Umbilical cord (tissue), 2 donors: ENCODE measurements around the gene HOXC11. TPM values are rescaled to one million over a fixed set of nuclear protein-coding genes. Genes with fewer than 3 reads are reported as not detected.

Experiments
- DNase-seq: peaks from one replicate; pipeline ENCODE4 v3.0.0-alpha.2; 2015; ENCODE audit warnings: low spot score
- total RNA-seq: library from RNA; depleted of rRNA; stranded (reverse); fragments of >200 nt; gene quantifications from one replicate; pipeline ENCODE4 v1.2.3, GENCODE V29; 2014; ENCODE audit warnings: low replicate concordance; ENCODE audit not compliant: insufficient read depth

Gene HOXC11
- total RNA-seq, 1 donor from 2014 or later: 7.7 TPM

GRCh38 chr12:53997204-53998109 is 24.5 kb downstream of the HOXC11 start:
- DNase-seq: peak; percentile 57

GRCh38 chr12:53998110-53998899 is 25.4 kb downstream of the HOXC11 start:
- peak; percentile 46 for DNase-seq

- no peak for DNase-seq
Measured at GRCh38 chr12:53998900-53999236, 25.9 kb downstream of the HOXC11 start.

- DNase-seq: peak; percentile 85
Measured at GRCh38 chr12:53999559-54000115, 26.7 kb downstream of the HOXC11 start.

GRCh38 chr12:54000116-54001114 is 27.5 kb downstream of the HOXC11 start, which contains the start of gene HOXC9:
HOXC9 (plus strand) TSS chr12:54000161; CDS start chr12:54000189, 28 bp downstream.
- DNase-seq: no peak

- no peak for DNase-seq
Measured at GRCh38 chr12:54001283-54002187, 28.6 kb downstream of the HOXC11 start.

GRCh38 chr12:54002278-54002914 is 29.5 kb downstream of the HOXC11 start:
- no peak for DNase-seq

GRCh38 chr12:54002915-54003389 is 30.0 kb downstream of the HOXC11 start:
- no peak for DNase-seq

GRCh38 chr12:54003625-54004024 is 30.7 kb downstream of the HOXC11 start:
- no peak for DNase-seq

GRCh38 chr12:54004063-54004840 is 31.3 kb downstream of the HOXC11 start:
- DNase-seq: no peak

GRCh38 chr12:54004841-54005530 is 32.1 kb downstream of the HOXC11 start:
- DNase-seq: no peak

GRCh38 chr12:54005531-54005852 is 32.6 kb downstream of the HOXC11 start:
- DNase-seq: no peak

GRCh38 chr12:54005853-54006558 is 33.1 kb downstream of the HOXC11 start:
- peak; percentile 95 for DNase-seq

GRCh38 chr12:54006559-54007220 is 33.8 kb downstream of the HOXC11 start:
- peak; percentile 84 for DNase-seq

GRCh38 chr12:54007538-54008259 is 34.8 kb downstream of the HOXC11 start:
- no peak for DNase-seq

- no peak for DNase-seq
Measured at GRCh38 chr12:54008260-54008552, 35.3 kb downstream of the HOXC11 start.
